NB4 (cell line): ENCODE results near the gene CD101.

Experiments
- CTCF ChIP-seq: IDR thresholded peaks from one replicate; pipeline ENCODE4 v1.5.1; 2012; ENCODE audit warnings: low read depth, low read length
- POLR2A ChIP-seq: IDR thresholded peaks from 2 replicates; pipeline ENCODE4 v1.6.1; 2011; ENCODE audit warnings: mild to moderate bottlenecking; ENCODE audit not compliant: insufficient read length; ENCODE audit errors: extremely low read depth

- TF ChIP-seq POLR2A (no peak), CTCF (no peak)
These were observed at the start of gene CD101 for GRCh38 chr1:117001254-117001927.
